GM21737 (cell line): Measurements from ENCODE around the gene PIBF1.
"Not testable (repeated sequence)": the region's sequence is repeated elsewhere in the genome, so short reads cannot be mapped to it uniquely, and the experiment has no call there.

Experiments used
- ATAC-seq: cut with Tn5 transposase; IDR thresholded peaks from one replicate; pipeline ENCODE4 v1.9.1; 2021; ENCODE audit warnings: mild to moderate bottlenecking, moderate library complexity; ENCODE audit not compliant: unreplicated experiment

Gene PIBF1

DNA sequence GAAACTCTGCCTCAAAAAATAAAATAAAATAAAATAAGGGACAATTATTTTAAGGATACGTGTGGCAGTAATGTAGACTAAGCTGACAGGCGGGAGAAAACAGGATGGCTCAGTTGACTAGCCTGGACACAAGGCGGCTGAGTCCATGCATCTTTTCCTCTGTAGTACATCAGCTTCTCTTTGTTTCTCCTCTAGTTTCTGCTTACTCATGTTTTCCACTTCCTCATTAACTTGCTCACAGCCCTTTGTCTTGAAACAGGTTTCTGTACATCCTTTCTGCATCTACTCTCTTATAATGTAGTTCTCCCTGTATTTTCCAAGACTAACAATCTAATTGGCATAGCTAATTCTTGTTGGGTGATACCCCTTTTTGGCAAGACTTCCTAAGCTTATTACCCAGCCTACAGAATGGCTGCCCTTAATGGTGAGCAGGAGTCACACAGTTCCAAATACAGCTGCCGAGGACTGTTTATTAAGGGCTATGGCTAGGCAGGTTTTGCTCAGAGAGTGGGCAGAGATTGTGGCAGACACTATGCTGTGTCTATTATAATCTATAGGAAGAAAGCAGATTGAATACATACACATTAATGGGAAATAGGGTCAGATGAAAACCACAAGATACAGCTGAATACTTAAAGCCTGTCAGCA is 218.2 kb downstream of the PIBF1 start:
- peak; percentile 57 for ATAC-seq

DNA sequence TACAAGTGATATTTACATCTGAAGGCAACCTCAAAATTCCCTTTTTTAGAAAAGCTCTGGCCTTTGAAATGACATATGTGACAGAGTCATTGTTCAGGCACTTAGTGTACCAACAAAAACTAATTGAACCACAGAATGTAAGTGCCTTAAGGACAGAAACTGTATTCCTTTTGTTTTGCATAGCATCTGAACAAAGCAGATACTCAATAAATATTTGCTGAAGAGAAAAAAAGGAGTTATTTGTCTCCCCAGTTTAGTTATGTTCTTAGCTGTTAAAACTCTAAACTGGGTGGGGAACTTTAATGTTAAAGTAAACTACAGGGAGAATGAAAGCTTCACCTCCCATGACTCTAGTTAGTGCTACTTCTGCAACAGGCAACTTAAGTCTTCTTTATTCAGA is 220.0 kb downstream of the PIBF1 start:
- no peak for ATAC-seq

DNA sequence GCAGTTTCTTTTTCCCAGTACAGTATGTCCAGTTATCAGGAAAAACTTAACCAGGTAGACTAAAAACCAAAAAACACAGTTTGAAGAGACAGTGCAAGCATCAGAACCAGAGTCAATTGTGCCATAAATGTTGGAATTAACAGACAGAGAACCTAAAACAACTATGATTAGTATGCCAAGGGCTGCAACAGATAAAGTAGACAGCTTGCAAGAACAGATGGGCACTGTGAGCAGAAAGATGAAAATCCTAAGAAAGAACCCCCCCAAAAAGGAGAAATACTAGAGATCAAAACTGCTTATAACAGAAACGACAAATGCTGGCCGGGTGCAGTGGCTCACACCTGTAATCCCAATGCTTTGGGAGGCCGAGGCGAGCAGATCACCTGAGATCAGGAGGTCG is 229.8 kb downstream of the PIBF1 start:
- ATAC-seq = no peak

DNA sequence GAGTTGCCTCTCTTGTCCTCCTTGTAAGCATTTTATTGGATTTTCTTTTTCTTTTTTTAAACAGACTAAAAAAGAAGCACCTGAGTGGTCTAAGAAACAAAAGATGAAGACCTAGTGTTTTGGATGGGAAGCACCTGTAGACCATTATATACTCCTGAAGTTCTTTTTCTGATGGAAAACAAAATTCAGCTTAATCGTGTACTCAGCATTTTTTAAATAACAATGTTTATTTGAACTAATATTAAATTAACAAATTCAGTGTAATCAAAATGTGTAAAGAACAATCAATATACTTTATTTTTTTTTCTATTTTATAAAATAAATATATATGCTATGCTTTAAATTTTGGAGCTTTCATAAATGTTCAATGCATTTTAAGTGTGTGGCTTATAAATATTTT is 233.9 kb downstream of the PIBF1 start:
- ATAC-seq = no peak

DNA sequence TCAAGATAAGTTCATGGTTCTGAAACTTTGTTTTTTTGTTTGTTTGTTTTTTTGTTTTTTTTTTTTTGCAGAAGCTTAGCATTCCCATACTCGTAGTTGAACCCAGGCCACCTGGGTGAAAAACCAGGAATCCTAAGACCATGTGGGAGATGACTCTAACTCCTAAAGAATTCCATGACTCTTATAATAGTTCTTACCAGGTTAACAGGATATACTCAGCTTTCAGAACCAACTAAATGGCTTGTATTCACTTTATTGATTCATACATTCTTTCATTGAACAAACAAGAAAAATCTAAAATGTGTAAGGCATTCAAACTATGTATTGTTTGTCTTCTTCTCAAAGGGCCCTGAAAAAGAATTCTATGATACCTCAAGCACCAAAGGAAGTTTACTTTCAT is 236.4 kb downstream of the PIBF1 start:
- no peak for ATAC-seq

DNA sequence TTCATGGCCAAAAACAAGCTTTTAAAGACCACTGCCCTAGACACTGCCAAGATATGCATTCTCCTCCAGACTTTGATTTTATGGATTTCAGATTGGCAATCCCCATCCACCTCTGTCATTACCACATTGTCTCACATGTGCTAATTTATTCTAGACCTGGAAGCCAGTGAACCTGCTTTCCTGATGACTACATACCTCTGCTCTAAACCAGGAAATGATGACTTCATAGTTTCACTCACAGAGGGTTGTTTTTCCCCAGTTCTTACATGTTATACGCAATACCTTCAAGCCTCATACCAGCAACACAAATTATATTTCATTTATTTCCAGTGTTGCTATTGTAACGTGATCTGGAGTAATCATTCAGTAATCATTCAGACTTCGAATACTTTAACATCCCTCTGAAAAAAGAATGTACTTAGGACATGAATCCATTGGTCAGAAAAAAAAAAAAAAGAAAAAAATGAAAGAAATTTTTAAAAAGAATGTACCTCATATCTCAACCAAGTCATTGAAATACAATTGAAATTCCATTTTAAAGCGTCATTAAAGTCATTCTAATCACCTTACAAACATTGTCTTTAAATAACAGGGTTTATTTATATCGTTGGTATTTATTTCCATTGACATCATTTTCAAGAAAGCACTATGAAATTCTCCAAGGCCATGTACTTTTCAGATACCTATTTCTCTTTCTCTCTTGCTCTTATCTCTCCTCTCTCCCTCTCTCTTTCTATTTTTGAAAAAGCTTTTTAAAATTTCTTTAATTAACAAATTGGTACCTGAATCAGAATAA is 243.5 kb downstream of the PIBF1 start:
- ATAC-seq = no peak

DNA sequence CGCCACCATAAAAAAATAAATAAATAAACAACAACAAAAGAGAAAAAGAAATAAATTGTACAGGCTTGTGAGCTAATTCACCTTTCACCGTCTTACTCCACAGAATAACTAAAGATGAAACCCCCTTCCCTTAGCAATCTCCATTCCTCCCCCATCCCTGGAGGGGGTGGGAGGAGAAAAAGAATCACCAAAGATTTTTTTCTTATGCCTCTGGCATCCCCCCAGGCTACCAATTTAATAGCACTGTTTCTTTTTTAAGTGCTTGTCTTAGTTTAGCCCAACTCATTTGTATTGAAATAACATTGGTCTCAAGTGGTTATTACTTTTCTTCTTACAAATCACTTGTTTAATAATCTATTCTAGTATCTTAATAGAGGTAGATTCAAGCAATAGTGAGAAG is 253.0 kb downstream of the PIBF1 start:
- ATAC-seq = no peak

DNA sequence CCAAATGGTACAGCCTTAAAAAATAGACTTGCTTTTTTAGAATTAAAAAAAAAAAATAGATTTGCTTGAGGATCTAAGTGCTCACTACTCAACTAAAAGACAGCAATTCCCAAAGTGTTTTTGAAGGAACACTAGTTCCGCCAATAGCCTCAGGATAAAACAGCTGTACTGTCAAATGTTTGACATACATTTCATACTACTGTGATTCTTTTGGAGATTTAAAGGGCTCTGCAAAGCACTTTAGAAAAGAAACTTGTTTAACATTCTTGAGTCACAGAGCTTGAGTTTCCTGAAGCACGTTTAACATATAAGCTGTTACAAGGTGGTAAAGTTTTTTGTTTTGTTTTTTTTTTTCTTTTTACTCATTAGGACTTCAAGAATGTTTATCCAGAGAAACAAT is 253.7 kb downstream of the PIBF1 start:
- ATAC-seq = no peak

DNA sequence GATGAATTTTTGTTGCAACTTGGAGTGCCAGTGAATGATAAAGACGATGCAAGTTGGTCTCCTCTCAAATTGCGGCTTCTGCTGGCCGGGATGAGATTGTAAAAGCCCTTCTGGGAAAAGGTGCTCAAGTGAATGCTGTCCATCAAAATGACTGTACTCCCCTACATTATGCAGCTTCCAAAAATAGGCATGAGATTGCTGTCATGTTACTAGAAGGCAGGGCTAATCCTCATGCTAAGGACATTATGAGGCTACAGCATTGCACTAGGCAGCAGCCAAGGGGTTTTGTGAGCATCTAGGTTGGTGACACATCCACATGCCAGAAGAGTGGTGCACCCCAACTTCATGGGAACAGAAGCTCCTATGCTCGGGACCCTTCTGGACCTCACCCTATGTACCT is 254.6 kb downstream of the PIBF1 start:
- ATAC-seq = no peak

DNA sequence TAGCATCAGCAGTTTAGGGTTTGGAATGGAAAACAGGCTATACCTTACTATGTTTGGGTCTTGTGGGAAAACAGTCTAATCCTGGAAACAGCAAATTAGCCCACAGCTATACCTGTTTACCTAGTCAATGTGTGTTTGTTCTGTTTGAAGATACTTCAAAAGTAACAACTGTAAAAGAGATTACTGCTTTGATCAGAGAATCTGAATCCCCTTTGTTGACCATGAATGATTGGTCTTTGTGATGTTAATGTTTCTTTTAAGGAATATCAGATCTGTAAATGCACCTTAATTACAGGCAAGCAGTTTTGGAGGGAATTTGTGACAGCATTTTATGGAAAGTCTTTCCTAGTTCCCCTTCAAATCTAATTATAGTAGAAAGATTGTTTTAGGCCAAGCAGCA is 256.1 kb downstream of the PIBF1 start:
- no peak for ATAC-seq

DNA sequence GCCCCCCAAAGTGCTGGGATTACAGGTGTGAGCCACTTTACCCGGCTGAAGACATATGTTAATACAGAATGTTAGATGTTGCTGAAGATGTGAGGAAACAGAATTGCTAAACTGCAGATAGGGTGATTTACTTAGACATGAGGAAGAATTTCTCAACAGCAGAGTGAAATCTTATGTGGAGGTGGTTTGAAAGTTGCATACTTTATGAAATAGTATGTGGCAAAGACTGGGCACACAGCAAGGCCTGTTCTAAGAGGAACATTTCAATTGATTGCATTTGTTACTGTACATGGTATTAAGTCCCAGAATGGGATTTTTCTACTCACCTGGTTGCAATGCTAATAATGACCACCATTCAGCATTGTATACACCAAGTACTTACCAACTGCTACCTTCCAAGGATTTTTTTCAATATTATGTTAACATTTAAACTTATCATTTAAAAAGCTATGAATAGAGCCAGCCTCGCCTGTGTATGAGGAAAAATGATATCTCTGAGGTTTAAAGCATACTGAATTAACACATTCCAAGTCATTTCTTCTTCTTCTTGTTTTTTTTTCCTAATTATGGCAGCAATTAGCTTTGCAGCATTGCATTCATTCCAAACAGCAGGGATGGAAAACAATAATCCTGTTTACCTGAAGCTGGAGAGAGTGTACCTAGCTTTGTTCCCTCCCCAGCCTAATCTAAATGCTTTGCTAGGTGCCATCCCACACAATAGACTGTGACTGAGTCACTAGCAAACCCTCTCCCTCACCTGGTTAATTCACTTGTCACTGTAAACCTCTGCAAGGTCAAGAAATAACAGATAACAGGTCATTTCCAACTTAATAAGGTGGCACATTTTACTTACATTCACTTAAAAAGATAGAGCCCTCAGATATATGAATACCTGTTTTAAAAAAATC is 257.5 kb downstream of the PIBF1 start:
- ATAC-seq = no peak

DNA sequence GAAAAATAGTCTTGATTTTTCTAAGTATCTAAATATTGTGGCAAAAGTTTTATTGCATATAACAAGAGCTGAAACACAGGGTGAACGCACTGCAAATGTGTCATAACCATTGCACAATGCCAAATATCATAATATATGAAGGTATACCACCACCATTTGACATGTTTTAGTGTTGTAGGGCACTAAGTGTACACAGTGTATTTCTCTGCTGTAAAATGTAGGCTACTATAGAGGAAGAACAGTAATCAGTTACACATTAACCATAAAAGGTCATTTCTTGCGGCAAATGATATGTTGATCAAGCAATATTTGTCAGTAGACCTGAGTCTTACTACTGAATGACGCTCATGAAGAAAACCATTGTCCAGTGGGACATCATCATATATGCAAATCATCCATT is 258.6 kb downstream of the PIBF1 start:
- no peak for ATAC-seq

DNA sequence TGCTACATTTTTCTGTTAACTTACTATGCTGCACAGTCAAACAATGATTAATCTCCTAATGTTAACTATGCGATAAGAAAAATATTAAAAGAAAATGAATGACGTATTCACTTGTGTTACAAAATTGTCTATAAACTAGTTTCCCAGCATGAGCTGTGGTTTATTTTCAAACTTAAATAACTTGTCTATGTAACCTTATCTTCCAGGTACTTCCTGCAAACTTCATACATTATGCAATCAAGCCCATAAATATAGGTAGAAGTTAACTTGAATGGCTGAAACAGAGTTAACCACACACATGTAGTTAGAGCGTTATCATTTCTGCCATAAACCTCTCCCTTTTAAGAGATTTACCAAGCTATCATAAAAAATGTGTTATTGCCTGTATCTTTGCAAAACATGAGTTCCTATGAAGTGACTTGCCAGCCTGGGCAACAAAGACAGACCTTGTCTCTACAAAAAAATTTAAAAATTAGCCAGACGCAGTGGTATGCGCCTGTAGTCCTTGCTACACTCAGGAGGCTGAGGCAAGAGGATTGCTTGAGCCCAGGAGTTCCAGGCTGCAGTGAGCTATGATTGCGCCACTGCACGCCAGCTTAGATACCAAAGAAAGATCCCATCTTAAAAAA is 259.1 kb downstream of the PIBF1 start:
- no peak for ATAC-seq

DNA sequence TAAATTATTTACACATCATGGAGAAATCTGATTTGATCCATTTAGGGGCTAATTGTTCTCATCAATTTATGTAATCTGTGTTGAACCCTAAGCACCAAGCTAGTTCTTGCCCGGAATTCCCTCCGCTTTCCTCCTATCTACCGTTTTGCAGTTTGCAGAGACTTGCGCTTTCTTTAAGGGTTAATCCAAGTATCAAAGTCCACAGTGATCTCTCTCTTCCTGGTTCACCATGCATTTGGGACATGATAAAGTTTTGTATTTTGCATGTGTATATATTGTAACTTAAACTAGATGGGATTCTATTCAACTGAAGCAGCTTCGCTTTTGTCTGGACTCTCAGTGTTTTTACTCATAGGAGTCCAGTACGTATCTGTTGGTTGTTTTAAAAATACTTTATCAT is 263.1 kb downstream of the PIBF1 start:
- ATAC-seq = no peak

DNA sequence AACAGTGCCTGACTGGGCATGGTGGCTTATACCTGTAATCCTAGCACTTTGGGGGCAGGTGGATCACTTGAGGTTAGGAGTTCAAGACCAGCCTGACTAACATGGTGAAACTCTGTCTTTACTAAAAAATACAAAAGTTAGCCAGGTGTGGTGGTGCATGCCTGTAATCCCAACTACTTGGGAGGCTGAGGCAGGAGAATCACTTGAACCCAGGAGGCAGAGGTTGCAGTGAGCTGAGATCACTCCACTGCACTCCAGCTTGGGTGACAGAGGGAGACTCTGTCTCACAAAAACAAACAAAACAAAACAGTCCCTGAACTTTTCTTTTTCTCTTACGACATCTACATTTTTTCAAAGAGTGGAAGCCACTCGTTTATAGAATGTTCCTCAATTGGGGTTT is 266.7 kb downstream of the PIBF1 start:
- not testable (repeated sequence) for ATAC-seq

DNA sequence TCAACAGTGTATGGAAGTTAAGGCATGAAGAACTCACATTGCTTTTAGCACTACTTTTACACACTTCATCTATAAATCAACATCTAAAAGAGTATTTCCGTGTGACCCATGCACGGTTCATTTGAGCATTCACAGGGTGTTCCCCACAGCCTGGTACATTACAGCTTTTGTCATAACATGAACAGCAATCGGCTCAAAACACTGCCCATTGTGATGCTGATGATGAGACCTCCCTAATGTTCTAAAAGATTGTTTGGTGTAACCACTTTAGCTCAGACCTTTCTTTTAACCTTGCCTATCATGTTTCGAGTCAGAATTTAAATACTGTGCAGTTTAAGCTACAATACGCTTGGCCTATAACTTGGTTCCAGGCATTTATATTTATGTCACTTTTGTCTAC is 272.8 kb downstream of the PIBF1 start:
- no peak for ATAC-seq

DNA sequence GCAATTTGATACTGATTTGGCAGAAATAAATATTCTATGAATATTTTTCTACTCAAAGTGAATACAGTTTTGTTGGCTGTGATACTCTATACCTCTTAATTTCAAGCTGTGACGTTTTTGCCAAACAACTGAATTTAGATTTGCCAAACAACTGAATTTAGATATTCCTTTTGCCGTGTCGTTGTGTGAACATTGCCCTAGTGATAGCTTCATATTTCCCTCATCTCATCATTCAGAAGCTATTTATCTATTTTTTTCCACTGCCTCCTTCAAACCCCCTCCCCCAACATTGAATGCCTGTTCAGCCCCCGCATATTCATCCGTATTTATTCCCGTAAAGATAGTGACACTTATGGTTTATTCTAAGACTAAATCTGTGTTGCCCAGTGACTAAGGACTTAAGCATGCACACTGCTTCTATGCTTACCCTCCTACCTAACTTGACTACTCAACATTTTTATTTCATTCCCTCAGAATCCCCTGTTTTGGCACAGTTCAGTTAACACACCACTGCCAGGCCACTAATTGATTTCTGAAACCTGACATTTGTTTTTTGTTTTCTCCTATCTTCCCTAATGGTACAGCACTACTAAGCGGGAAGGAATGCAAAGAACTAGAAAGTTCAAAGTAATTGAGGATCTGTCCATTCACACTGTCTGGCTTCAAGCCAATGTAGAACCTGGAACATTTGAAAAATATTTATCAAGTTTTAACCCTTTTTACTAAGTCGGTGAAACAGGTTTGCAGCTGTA is 274.1 kb downstream of the PIBF1 start:
- ATAC-seq = no peak

DNA sequence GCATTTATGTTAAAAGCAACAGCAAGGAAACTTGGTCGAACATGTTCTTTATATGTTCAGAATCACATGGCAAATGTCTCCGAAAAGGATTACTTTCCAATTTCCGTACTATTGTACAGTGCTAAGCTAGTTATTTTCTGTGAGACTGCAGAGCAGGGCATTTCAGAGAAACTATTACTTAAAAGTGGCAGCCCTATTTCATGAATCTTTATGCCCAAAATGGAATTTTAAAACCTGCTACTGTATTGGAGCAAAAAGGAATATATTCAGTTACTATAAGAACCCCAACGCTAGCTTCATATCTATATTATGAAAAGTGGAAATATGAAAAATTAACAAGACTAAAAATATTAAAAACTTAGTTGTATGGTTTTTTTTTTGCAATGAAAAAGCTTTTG is 274.6 kb downstream of the PIBF1 start:
- no peak for ATAC-seq

DNA sequence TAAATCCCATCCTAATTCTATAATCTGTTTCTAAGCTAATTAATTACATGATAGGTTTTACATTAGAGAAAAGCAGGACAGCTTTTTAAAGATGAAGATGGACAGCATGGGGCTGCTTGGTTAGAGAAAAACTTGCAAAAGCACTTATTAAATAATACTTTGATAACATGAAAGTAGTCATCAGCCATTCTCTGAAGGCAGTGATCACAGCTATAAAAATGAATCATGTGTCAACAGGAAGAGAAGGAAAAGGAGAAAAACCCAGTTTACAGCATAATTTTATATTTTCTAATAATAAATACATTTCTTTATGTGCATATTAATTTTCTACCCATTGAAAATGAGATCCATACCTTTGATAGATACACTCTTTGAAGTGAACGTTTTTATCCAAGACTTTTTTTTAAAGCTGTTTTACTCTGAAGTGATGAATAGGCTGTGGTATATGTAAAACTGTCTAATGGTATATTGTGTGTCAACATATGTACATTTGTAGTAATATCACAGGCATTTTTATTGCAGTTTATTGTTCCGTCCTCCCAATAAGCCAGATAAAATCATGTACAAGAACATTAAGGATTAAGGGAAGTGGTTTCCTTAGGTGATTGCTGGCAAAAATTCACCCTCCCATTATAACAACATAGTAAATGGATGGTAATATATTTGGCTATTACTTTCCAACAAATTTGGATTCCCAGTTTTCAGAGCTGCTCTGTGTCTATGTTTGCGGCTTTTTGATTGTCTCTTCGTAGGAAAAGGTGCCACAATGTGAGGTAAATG is 275.5 kb downstream of the PIBF1 start:
- ATAC-seq = no peak

DNA sequence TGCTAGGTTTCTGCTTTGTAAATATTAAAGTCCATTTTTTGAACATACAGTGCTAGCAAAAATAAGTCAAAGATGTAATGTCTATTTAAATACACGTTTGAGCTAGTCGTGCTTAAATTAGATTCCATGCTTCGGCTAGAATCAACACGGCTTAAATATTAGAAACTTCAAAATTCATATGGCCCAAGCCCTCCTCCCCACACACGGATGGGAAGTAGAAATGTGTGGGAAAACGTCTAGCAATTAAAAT is 276.1 kb downstream of the PIBF1 start:
- no peak for ATAC-seq
